IMR-90 (cell line): ENCODE measurements around the gene USH2A.

Experiments
- BHLHE40 ChIP-seq: fragments of 150-350 bp; IDR thresholded peaks from 2 replicates; pipeline ENCODE4 v1.6.1; 2016; ENCODE audit warnings: mild to moderate bottlenecking, low read depth, low read length
- CEBPB ChIP-seq: IDR thresholded peaks from 2 replicates; pipeline ENCODE4 v1.6.1; 2012; ENCODE audit warnings: low read depth, low read length, improper control_type of control experiment
- CHD1 ChIP-seq: IDR thresholded peaks from 2 replicates; pipeline ENCODE4 v1.6.1; 2012; ENCODE audit warnings: low read depth, low read length, improper control_type of control experiment
- FOS ChIP-seq: fragments of 150-350 bp; IDR thresholded peaks from 2 replicates; pipeline ENCODE4 v1.6.1; 2016; ENCODE audit warnings: low read depth, low read length
- MAZ ChIP-seq: IDR thresholded peaks from 2 replicates; pipeline ENCODE4 v1.6.1; 2012; ENCODE audit warnings: low read depth, mild to moderate bottlenecking, low read length, improper control_type of control experiment, moderate library complexity, borderline replicate concordance
- MXI1 ChIP-seq: IDR thresholded peaks from 2 replicates; pipeline ENCODE4 v1.6.1; 2012; ENCODE audit warnings: low read depth, mild to moderate bottlenecking, low read length, moderate library complexity, borderline replicate concordance
- NFE2L2 ChIP-seq: fragments of 150-350 bp; IDR thresholded peaks from 2 replicates; pipeline ENCODE4 v1.6.1; 2016; ENCODE audit warnings: low read depth, mild to moderate bottlenecking, low read length
- POLR2A ChIP-seq: IDR thresholded peaks from 2 replicates; pipeline ENCODE4 v1.6.1; 2012; ENCODE audit warnings: mild to moderate bottlenecking, low read depth, low read length
- RAD21 ChIP-seq: IDR thresholded peaks from 2 replicates; pipeline ENCODE4 v1.6.1; 2012; ENCODE audit warnings: low read length, improper control_type of control experiment
- RFX5 ChIP-seq: IDR thresholded peaks from 2 replicates; pipeline ENCODE4 v1.8.0; 2012; ENCODE audit warnings: low read depth, mild to moderate bottlenecking, low read length, moderate library complexity
- SMC3 ChIP-seq: fragments of 150-350 bp; IDR thresholded peaks from 2 replicates; pipeline ENCODE4 v1.6.1; 2016; ENCODE audit warnings: low read depth, mild to moderate bottlenecking, antibody characterized with exemption, low read length, moderate library complexity
- TF ChIP-seq, protein P1 (sequence below): conservative IDR thresholded peaks from 2 replicates; pipeline ENCODE4 v1.5.1; 2012; ENCODE audit warnings: mild to moderate bottlenecking, low read depth, low read length, improper control_type of control experiment
- TF ChIP-seq, protein P2 (sequence below): fragments of 150-350 bp; IDR thresholded peaks from 2 replicates; pipeline ENCODE4 v1.6.1; 2017; ENCODE audit warnings: mild to moderate bottlenecking, antibody characterized with exemption, low read length, low read depth
- TF ChIP-seq, protein P3 (sequence below): fragments of 150-350 bp; IDR thresholded peaks from 2 replicates; pipeline ENCODE4 v1.6.1; 2016; ENCODE audit warnings: low read depth, mild to moderate bottlenecking, low read length, moderate library complexity, borderline replicate concordance

DNA sequence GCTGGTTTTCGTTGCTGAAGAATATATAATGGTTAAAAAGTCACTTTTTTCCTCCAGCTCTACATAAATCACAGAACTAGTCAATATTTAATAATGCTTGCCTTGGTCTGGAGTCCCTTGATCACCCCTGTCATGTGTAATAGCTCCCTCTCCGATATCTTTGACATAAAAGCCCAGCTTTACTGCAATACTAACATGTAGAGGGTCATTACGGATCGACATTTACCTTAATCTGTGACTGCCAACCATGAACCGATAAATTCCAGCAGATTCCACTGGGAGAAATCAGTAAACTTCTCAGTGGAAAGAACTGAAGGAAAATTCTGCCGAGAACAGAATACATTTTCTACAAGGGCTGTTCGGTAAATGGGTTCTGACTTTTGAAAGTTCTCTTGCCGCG is 459.6 kb downstream of the USH2A start:
- TF ChIP-seq, protein P1, sequence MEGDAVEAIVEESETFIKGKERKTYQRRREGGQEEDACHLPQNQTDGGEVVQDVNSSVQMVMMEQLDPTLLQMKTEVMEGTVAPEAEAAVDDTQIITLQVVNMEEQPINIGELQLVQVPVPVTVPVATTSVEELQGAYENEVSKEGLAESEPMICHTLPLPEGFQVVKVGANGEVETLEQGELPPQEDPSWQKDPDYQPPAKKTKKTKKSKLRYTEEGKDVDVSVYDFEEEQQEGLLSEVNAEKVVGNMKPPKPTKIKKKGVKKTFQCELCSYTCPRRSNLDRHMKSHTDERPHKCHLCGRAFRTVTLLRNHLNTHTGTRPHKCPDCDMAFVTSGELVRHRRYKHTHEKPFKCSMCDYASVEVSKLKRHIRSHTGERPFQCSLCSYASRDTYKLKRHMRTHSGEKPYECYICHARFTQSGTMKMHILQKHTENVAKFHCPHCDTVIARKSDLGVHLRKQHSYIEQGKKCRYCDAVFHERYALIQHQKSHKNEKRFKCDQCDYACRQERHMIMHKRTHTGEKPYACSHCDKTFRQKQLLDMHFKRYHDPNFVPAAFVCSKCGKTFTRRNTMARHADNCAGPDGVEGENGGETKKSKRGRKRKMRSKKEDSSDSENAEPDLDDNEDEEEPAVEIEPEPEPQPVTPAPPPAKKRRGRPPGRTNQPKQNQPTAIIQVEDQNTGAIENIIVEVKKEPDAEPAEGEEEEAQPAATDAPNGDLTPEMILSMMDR: no peak
- TF ChIP-seq, protein P2, sequence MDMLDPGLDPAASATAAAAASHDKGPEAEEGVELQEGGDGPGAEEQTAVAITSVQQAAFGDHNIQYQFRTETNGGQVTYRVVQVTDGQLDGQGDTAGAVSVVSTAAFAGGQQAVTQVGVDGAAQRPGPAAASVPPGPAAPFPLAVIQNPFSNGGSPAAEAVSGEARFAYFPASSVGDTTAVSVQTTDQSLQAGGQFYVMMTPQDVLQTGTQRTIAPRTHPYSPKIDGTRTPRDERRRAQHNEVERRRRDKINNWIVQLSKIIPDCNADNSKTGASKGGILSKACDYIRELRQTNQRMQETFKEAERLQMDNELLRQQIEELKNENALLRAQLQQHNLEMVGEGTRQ: no peak
- no peak for TF ChIP-seq POLR2A
- no peak for TF ChIP-seq FOS
- TF ChIP-seq RFX5: no peak
- TF ChIP-seq, protein P3, sequence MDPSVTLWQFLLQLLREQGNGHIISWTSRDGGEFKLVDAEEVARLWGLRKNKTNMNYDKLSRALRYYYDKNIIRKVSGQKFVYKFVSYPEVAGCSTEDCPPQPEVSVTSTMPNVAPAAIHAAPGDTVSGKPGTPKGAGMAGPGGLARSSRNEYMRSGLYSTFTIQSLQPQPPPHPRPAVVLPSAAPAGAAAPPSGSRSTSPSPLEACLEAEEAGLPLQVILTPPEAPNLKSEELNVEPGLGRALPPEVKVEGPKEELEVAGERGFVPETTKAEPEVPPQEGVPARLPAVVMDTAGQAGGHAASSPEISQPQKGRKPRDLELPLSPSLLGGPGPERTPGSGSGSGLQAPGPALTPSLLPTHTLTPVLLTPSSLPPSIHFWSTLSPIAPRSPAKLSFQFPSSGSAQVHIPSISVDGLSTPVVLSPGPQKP: no peak
- TF ChIP-seq MXI1: no peak
- TF ChIP-seq CEBPB: no peak
- no peak for TF ChIP-seq CHD1
- TF ChIP-seq MAZ: no peak
- TF ChIP-seq NFE2L2: no peak
- TF ChIP-seq RAD21: no peak
- no peak for TF ChIP-seq SMC3
- TF ChIP-seq BHLHE40: no peak
